ENCODE data around the gene KPNA1.
"Not testable (repeated sequence)": the region's sequence is repeated elsewhere in the genome, so short reads cannot be mapped to it uniquely, and the experiment has no call there.

GRCh38 chr3:122448218-122448617 is 66.5 kb downstream of the KPNA1 start:
- not testable (repeated sequence) for TF ChIP-seq CTCF, POLR2A (IDR thresholded peaks at IDR 0.05)

Measured in heart left ventricle (tissue), 13 donors.